Mammary epithelial cell (primary cell): ENCODE measurements around the gene LRRC3.

Experiments used
- CTCF ChIP-seq, 2 donors: IDR thresholded peaks in 1 of 2; conservative IDR thresholded peaks in 1 of 2; 2 replicates each; pipeline ENCODE4 v1.5.1; 2011 to 2012; ENCODE audit warnings: inconsistent platforms in 2 of 2, low read length in 2 of 2, mild to moderate bottlenecking in 2 of 2, control low read depth in 1 of 2, low read depth in 1 of 2; ENCODE audit not compliant: insufficient read depth in 1 of 2; ENCODE audit errors: extremely low read depth in 1 of 2
- EZH2 ChIP-seq: IDR thresholded peaks from 2 replicates; pipeline ENCODE4 v1.6.1; 2012; ENCODE audit warnings: low read length, inconsistent platforms, borderline replicate concordance

- TF ChIP-seq EZH2: no peak
- TF ChIP-seq CTCF (conservative IDR thresholded peaks at IDR 0.05 in 1 of 2, IDR thresholded peaks at IDR 0.05 in 1 of 2; ENCODE audit: extremely low read depth in 1 of 2, insufficient read depth in 1 of 2, low read depth in 1 of 2, low read length in 2 of 2): no peak
Measured at GRCh38 chr21:44432841-44433790, 22.2 kb upstream of the LRRC3 start.
